Loucy (cell line): Measurements from ENCODE around the gene TMTC2.

ENCODE experiments used
- EZH2phosphoT487 ChIP-seq: fragments of 200-600 bp; IDR thresholded peaks from 2 replicates; pipeline ENCODE4 v1.6.1; 2018; ENCODE audit warnings: antibody characterized with exemption, mild to moderate bottlenecking, moderate library complexity, borderline replicate concordance
- TF ChIP-seq, protein P1 (sequence below): fragments of 200-600 bp; sonication (generic); conservative IDR thresholded peaks from 2 replicates; pipeline ENCODE4 v1.5.1; 2014; ENCODE audit warnings: mild to moderate bottlenecking, antibody characterized with exemption, low read length

DNA sequence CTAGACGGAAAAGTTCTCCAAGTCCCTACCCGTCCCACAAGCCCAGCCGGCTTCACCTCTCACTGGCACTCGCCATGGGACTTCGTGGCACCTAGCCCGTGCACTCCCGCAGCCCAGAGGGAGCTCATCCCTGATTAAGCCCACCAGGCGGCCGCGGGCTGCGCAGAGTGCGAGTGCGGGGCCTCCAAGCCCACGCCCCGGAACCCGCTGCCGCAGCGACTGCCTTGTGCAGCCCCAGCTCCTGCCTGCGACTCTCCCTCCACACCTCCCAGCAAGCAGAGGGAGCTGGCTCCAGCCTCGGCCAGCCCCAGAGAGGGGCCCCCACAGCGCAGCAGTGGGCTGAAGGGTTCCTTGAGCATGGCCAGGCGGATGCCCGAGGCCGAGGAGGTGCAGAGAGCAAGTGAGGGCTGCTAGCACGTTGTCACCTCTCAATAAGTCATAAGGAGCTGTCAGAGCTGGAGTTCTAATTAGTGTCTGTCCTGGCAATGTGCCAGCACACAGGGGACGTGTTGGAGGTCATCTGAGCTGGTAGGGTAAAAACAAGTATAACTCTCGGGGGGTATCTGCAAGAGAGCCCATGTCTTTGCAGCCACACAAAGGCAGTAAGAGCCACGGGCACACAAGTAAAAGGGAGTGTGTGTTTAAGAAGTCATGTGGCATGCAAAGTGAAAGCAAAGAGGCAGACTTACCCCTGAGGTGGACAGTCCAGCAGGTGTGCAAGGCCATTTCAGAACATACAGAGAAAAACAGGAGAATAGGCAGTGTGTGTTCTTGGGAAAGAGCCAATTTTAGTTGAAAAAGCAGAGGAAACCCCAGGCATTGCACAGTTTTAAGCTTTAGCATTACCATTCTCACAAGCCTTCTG lies 27.1 kb upstream of the TMTC2 start:
- TF ChIP-seq, protein P1, sequence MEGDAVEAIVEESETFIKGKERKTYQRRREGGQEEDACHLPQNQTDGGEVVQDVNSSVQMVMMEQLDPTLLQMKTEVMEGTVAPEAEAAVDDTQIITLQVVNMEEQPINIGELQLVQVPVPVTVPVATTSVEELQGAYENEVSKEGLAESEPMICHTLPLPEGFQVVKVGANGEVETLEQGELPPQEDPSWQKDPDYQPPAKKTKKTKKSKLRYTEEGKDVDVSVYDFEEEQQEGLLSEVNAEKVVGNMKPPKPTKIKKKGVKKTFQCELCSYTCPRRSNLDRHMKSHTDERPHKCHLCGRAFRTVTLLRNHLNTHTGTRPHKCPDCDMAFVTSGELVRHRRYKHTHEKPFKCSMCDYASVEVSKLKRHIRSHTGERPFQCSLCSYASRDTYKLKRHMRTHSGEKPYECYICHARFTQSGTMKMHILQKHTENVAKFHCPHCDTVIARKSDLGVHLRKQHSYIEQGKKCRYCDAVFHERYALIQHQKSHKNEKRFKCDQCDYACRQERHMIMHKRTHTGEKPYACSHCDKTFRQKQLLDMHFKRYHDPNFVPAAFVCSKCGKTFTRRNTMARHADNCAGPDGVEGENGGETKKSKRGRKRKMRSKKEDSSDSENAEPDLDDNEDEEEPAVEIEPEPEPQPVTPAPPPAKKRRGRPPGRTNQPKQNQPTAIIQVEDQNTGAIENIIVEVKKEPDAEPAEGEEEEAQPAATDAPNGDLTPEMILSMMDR, result no peak
- TF ChIP-seq EZH2phosphoT487, result no peak
